ENCODE data around the gene CYP26B1.

CYP26B1 gene, protein sequence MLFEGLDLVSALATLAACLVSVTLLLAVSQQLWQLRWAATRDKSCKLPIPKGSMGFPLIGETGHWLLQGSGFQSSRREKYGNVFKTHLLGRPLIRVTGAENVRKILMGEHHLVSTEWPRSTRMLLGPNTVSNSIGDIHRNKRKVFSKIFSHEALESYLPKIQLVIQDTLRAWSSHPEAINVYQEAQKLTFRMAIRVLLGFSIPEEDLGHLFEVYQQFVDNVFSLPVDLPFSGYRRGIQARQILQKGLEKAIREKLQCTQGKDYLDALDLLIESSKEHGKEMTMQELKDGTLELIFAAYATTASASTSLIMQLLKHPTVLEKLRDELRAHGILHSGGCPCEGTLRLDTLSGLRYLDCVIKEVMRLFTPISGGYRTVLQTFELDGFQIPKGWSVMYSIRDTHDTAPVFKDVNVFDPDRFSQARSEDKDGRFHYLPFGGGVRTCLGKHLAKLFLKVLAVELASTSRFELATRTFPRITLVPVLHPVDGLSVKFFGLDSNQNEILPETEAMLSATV

DNA sequence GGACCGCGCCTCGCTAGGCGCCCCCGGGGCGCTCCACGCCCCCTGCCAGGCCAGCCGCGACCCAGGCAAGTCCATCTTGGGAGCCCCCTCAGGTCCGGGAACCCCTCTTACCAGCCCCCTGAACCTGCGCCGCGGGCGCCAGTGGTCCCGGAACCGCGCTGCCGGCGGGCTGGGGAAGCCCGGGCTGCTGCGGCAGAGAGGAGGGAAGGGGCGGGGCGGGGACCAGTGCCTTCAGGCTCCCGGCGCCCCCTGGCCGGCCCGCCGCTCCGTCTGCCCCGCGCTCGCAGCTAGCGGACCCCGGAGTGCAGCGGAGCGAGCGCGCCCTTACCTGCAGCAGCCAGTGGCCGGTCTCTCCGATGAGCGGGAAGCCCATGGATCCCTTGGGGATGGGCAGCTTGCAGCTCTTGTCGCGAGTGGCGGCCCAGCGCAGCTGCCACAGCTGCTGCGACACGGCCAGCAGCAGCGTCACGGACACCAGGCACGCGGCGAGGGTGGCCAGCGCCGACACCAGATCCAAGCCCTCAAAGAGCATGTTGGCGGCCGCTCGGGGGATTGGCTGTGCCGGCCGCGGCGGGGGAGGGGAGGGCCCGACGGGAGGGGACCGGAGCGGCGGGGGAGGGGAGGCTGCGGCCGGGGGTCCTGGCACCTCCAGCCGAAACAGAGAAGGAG is at the start of gene CYP26B1:
Gene CYP26B1, minus strand, starts transcription at position 560 of the 669 bp plus-strand sequence. Its CDS starts 28 bp downstream, at position 532.
- DNase-seq: no peak

DNA sequence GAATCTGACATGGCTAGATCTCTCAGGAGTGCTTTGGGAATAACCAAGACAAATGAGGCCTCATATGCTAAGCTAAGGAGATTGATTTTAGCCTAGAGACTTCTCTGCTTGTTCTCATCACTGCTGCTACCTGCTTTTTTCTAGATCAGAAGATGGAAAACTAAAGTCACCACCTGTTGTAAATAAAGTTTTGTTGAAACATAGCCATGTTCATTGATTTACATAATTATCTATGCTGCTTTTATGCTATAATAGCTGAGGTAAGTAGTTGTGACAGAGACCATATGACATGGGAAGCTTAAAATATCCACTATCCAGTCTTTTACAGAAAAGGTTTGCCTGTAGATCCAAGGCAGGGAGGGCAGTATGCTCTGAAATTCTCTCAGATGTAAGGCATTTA is 46.1 kb upstream of the CYP26B1 start:
- DNase-seq: no peak

DNA sequence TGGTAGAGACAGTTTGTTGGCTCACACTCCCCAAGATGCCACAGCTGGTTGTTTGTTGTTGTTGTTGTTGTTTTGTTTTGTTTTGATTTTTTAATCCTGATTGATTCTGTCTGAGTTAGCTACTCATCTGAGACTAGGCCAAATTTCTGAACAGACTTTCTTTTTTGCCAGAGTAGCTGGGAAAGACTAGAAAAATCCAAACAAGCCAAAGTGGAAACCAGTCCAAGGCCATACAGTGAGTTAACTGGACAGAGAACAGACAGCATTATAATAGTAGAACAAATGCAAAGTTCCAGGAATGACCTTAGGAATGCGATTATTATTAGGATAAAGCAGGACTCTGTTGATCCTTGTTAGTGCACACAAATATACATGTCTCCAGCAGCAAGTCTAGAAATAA is 43.8 kb upstream of the CYP26B1 start:
- DNase-seq: no peak

DNA sequence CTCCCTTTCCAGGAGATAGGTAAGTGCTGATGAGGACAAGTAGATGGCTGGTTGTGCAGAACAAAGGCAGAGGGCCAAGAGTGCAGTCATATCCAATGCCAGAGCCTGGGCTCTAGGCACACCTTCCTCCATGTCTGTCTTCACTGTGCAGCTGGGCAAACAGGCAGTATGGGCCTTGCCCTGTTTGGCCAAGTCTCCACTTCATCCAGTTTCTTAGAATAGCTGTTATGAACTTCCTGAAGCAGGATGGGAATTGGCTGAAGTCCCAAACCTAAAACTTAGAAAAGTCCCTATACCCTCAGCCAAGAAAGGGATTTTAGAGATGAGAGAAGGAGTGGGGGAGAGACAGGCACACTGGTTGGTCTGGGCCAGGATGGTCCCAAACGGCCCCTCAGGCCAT is 37.5 kb upstream of the CYP26B1 start:
- DNase-seq: no peak

DNA sequence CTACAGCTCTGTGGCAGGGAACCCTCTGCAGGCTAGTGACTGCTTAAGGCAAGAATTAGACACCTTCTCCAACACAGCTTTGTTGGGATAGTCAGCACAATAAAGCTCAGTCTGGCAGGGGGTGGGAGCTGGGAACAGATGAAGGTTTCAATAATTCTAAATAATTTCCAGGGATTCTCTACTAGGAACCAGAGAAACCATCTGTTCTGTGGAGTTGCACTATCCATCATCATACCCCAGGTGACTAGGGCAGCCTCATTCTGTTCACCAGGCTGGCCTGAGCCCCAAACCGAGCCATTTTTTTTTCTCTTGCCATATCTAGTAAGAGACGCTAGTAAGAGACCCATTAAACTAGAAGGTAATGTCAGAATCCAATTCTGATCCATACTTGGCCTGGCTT is 35.8 kb upstream of the CYP26B1 start:
- DNase-seq: no peak

DNA sequence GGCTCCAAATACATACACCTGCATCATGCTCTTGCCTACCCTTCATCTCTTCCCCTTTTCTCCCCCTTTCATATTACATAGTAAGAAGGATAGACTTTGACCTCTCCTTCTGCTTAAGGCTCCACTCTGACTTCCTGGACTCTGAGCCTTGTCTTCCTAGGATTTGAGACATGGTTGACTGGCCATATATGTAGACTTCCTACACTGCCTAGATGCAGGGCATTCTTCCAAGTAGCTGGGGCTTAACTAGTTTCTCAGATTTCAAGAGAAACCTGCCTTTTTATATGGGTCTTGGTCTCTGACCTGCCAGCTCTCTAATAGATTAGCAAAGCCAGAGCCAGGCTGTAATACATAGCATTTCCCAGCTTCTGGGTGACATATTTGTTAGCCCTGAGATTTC is 35.4 kb upstream of the CYP26B1 start:
- no peak for DNase-seq

DNA sequence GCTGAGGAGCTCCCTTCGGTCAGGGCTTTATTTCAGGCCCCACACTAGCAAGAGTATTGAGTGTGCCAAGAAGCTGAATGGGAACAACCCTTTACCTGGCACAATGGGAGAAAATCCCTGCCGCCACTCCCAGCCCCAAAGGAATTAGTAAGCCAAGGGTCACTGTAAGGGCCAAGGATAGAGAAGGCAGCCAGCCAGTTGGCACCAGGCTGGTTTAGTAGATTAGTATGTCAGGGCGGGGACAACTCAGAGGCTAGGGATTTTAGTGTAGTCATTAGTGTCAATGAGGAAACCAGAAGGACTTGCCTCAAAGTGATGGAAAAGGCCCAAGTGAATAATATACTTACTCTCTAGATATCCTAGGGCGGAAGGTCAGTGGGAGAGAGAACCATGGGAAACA is 34.9 kb upstream of the CYP26B1 start:
- DNase-seq: no peak

DNA sequence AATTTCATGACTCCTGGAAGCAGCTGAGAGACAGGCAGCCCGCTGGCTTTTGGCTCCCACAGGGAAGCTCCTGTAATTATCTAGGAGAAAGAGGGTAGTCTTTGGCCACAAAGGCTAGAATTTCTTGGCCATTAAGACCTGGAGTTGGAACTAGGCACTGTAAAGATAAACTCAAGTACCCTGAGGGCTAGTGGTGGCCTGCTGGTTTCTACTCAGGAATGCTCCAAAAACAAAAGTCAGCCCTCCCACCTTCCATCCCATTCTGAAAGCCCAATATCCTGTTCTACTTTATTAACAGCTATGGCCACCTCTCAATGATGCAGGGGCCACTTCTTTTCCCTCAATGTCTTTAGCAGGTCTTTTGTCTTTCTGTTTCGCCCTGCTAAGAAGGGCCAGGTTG is 34.0 kb upstream of the CYP26B1 start:
- DNase-seq: no peak

DNA sequence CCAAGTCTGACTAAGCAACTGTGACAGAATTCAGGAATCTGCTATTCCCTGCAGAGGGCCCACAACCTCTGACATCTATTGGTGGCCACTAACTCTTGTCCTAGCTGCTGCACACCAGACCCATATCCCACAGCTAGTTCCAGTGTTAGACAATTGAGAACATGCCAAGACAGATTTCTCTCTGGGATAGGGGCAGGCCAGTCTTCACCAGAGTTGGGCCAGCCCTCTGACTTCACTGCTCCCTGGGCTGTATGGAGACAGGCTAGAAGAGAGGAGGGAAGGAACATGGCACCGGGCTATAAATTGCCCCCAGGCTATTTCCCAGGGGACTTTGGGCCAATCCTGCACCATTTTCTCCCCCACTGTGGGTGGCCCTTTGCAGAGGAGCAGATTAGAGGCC is 32.7 kb upstream of the CYP26B1 start:
- no peak for DNase-seq

DNA sequence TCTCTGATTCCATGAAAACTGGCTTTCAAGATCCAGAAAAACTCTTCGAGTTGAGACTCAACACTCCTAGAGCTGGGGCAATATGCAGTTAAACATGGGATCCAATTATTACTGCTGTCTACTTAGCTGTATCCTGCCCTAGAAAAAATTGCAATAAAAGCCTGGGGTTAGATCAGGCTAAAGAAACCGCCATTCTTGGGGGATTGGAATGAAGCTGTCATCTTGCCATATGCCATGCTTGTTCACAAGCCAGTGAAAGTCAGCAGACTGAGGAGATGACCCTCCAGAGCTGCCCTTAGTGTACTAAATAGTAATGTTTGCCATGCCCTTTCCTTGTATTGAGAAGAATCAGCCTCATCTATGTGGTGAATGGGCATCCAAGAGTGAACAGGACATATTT is 30.9 kb upstream of the CYP26B1 start:
- DNase-seq: no peak

DNA sequence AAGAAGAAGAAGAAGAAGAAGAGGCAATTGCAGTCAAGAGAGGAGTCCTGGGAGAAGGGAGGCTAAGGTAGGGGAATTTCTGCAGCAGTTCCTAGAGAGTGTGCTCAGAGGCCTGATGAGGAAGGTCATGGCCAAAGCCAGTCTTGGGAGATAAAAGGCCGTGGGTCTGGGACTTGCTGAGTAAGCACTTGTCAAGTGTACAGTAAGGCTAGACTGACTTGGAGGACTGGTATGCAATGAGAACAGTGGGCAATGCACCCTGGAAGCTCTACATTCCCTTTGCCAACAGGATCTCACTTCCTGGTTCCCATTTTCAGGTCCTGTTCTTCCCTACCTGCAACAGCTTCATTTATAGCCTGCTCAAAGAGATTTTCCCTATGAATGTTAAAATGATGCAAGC is 28.6 kb upstream of the CYP26B1 start:
- DNase-seq: no peak

DNA sequence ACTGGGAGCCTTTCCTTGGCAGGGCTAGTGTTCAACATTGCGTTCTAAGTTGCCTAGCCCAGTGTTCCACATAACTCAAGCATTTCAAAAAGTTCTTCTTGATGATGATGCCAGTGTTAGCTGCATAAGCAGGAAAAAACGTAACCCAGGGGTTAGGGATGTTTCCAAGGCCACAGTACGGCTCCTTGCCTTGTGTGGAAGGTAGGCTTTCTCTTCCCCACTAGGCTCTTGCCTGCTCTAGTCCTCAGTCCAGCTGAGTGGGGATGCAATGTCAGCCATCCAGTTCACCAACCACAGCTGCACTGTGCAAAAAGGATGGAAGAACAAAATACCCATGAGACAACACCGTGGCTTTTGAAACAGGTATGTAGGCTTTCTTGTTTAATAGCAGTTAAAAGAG is 28.0 kb upstream of the CYP26B1 start:
- DNase-seq: no peak

DNA sequence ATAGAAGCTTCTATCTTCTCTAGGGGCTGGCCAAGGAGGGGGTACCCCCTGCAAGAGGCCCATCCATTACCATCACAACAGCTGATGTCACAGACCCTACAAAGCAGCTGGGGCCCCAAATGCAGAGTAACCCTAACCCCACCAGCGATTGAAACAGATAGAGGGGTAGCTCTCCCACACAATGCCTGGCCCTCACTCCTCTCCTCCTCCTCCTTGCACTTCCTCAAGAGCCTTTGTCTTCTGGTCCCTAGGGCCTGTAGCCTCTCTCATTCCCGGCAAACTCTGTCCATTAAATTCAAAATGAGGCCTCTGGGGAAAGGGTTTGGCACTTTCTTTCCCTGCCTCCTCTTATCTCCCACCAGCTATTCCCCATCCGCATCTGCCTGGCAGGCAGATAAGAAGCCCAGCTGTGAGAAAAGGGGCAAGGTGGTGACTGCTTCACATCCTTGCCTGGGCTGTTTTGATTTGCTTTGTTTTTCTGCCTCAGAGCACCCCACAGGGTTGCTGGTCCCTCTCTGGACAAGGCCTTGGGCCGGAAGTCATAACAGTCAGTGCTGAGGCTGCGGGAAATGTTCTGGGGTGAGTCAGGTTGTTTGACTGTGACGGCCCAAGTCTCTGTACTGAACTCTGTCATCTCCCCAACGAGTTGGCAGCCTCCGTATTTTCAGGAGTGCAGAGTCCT is 26.1 kb upstream of the CYP26B1 start:
- no peak for DNase-seq

DNA sequence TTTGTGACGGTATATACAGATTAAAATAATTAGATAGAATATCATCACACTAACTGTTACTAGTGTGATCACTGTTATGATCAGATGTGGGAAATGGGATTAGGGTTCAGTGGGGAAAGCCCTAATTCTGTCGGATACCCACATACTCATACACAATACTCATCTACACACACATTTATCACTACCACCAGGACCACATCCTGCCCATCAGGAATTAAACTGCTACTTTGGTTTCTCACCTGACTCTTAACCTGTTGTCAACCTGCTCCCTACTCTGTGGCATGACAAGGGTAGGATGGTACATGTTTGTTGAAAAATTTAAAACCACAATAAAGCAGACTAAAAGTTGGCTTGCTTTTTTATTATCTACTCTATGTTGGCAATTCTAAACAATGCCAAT is 24.8 kb upstream of the CYP26B1 start:
- DNase-seq: no peak

DNA sequence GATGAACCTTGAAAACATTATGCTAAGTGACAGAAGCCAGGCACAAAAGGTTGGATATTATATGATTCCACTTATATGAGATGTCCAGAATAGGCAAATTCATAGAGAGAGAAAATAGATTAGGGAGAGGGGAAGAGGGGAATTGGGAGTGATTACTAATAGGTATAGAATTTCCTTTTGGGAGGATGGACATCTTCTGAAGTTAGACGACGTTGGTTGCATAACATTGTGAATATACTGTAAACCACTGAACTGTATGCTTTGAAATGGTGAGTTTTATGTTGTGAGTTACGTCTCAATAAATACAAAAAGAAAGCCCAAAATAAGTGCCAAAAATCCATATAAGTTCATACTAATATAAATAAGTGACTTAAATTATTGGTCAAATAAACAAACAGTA is 18.6 kb upstream of the CYP26B1 start:
- DNase-seq: no peak

DNA sequence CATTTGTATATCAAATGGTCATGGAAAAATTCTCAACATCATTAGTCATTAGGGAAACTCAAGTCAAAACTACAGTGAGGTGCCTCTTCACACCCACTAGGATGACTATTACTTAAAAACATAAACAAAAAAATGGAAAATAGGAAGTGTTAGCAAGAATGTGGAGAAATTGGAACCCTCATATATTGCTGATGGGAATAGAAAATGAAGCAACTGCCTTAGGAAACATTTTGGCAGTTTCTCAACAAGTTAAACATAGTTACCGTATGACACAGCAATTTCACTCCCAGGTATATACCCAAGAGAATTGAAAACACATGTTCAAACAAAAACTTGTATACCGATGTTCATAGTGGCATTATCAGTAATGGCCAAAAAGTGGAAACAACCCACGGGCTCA is 18.1 kb upstream of the CYP26B1 start:
- no peak for DNase-seq

DNA sequence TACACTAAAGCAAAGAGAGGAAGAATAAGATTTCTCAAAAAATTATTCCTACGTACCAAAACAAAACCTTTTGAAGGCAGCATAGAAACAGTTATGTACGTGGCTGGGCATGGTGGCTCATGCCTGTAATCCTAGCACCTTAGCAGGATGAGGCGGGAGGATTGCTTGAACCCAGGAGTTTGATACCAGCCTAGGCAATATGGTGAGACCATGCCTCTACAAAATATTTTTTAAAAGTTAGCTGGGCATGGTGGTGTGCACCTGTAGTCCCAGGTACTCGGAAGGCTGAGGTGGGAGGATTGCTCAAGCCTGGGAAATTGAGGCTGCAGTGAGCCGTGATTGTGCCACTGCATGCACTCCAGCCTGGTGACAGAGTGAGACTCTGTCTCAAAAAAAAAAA is 14.9 kb upstream of the CYP26B1 start:
- DNase-seq: no peak

DNA sequence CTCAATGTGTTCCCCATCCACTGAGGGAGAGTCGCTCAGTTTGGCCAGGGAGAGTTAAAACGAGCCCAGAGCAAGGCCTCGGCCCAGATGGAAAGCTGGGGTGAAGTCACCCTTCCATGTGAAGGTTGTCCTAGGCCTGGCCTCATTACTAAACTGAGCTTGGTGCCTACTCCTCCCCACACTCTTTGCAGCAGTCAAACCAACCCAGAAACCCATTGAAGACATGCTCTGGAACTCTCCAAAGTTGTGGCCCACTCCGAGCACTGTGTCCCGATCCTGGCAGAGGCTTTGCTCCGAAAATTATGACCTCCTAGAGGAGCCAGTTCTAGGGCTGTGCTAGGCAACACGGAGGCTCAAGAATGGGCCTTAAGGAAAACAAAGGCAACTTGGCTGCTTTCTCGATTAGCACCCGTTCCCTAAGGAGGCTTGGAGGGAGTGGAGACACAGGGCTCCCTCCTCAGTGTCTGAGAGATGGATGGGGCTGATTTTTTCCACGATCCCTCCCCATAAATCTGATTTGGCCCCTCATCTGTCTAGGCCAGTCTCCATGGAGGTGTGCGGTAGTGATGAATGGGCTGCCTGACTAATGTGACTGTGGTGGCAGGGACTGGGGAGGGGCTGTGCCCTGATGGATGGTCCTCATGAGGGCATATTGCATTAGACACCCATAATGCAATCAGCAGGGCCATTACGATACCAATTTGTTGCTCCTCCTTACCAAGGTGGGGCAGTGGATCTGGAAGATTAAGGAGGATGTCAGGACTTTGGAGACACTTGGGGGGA is 11.7 kb upstream of the CYP26B1 start:
- DNase-seq: no peak

DNA sequence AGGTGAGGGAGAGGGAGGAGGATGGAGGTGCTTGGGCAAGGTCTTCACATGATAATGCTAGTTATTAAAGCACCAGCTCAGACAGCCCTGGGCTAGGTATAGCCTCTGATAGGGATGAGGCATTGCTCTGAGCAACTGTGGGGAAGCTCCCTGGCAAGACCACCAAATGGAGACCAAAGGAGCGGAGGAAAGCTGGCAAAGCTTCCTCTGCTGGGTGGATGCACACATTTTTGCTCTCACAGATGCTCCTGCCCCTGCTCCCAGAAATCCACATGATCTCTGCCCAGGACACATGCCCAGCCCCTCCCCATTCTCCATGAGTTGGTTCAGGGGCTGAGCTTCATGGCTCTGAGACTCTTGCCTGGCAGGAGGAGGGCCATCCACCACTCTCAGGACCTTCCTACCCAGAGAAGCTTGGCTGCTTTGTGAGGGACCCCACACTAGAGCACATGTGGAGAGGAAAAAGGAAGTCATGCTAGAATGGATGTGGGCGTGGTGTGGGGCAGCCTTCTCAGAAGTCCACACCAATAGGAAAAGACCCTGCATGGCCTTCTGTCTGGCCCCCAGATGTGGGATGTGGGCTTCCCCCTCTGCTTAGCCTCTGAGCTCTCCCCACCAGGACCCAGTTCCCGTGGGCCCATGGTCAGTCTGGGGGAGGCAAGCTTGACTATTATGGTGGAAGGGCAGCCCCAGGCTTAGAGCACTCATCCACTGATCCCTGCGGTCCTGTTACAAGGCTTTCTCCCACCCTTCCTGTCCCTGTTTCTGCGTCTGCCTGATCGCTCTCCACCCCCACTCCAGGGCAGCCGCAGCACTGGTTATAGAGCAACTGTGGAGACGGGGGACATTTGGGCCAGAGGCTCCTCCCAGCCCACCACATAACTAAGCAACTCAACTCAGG is 10.5 kb upstream of the CYP26B1 start:
- no peak for DNase-seq

DNA sequence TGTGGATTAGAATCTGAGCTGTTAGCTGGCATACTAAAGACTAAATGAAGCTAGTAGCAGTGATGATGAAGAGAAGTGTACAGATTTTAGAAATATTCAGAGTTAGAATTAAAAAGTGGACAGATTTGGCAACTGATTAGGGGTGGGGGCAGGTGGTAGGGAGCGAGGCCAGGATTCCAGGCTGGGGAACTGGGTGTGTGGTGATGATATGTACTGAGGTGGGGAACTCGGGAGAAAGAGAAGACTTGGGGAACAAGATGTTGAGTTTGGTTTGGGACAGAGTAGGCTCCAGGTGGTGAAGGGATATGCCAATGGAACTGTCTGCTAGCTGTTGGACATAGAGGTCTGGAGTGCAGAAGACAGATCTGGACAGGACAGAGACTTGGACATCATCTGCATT is 9.2 kb upstream of the CYP26B1 start:
- DNase-seq: no peak

DNA sequence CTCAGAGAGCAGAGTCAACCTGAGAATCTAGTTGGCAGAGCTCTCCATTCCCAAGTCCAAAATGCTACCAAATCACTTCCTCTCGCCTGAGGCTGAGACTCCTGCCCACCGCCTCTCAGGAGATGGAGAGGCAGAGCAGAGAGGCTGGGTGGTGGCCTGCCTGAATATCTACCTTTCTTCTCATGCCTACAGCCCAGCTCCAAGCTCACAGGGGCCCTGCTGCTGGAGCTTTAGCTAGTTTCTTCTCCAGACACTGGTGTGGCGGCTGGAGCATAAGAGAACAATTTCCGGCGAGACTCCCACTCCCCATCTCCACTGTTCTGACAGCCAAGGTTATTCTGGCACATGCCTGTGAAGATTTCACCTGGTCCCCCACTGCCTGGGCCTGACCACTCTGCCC is 8.1 kb upstream of the CYP26B1 start:
- DNase-seq: no peak

DNA sequence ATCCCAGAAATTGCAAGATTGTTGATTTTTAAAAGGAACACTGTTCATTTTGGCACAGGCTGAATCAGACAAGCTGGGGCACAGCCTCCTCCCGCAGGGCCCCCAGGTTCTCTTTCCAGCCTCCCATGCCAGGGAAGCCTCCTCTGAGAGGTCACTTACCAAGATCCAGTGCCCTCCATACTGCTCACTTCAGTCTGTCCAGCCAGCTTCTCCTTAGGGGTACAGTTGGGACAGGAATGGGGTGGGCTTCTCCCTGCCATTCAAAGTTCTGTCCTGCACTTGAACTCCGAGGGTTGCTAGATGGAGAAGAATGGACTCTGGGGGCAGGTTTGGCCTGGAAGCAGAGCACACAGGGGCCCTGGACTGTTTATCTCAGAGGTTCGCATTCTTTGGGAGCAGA is 7.5 kb upstream of the CYP26B1 start:
- no peak for DNase-seq
